Fibroblast of villous mesenchyme (primary cell): ENCODE data around the gene DENND1C. TPM values are rescaled to one million over a fixed set of nuclear protein-coding genes. Genes with fewer than 3 reads are reported as not detected.
A peak's percentile ranks its signal among the peaks of the same experiment; 100 is the strongest.

Source experiments
- DNase-seq: peaks from one replicate; pipeline ENCODE4 v3.0.0-alpha.2; 2010; ENCODE audit warnings: low read depth
- H3K4me3 ChIP-seq: 2 replicates; pipeline ENCODE4 v1.5.1; 2011; ENCODE audit warnings: low read depth, mild to moderate bottlenecking, low read length
- small RNA-seq: library from RNA; depleted of rRNA; stranded (forward); fragments of <200 nt; gene quantifications from one replicate; pipeline ENCODE3, GENCODE V24; 2012
- total RNA-seq: library from RNA; depleted of rRNA; stranded (reverse); fragments of >200 nt; gene quantifications from 2 replicates; pipeline ENCODE4 v1.2.3, GENCODE V29; 2012
- TF ChIP-seq, protein P1 (sequence below): IDR thresholded peaks from 2 replicates; pipeline ENCODE4 v1.5.1; 2012; ENCODE audit warnings: low read depth, mild to moderate bottlenecking, low read length; ENCODE audit not compliant: insufficient read depth

The DENND1C gene
- total RNA-seq, 1 donor: not detected

DNA sequence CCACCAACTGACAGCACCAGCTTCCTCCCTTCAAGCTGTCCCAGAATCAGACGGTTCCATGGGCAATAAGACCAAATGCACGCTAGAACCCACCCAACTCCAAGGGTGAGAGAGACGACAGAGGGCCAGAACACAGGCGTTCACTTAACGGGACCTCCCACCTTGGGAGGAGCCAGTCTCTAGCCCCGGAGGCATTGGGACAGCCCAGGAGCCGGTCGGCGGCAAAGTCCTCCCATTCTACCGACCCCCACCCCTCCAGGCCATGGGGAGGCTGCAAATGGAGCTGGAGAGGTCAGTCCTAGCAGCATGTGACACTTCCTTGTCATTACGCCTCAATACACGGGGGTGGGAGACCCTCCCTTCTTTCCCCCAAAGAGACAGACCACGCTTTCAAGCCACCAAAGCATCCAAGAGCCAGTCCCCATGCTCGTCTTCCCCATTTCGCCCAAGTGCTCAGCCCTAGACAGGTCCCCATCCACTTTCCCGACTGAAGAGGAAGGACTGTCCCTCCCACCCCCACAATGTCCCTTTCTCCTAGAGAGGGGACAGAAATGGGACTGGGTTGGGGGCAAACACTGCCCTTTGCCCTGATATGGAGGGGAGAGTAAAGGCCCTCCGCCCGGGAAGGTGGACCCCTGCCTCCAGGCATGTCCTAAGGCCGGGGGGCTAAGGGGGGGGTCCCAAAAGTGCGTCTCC, 57.9 kb downstream of the DENND1C start:
- peak; percentile 55 for DNase-seq
- peak overlapping the region; percentile 96 for H3K4me3 ChIP-seq
- TF ChIP-seq, protein P1, sequence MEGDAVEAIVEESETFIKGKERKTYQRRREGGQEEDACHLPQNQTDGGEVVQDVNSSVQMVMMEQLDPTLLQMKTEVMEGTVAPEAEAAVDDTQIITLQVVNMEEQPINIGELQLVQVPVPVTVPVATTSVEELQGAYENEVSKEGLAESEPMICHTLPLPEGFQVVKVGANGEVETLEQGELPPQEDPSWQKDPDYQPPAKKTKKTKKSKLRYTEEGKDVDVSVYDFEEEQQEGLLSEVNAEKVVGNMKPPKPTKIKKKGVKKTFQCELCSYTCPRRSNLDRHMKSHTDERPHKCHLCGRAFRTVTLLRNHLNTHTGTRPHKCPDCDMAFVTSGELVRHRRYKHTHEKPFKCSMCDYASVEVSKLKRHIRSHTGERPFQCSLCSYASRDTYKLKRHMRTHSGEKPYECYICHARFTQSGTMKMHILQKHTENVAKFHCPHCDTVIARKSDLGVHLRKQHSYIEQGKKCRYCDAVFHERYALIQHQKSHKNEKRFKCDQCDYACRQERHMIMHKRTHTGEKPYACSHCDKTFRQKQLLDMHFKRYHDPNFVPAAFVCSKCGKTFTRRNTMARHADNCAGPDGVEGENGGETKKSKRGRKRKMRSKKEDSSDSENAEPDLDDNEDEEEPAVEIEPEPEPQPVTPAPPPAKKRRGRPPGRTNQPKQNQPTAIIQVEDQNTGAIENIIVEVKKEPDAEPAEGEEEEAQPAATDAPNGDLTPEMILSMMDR: no peak

DNA sequence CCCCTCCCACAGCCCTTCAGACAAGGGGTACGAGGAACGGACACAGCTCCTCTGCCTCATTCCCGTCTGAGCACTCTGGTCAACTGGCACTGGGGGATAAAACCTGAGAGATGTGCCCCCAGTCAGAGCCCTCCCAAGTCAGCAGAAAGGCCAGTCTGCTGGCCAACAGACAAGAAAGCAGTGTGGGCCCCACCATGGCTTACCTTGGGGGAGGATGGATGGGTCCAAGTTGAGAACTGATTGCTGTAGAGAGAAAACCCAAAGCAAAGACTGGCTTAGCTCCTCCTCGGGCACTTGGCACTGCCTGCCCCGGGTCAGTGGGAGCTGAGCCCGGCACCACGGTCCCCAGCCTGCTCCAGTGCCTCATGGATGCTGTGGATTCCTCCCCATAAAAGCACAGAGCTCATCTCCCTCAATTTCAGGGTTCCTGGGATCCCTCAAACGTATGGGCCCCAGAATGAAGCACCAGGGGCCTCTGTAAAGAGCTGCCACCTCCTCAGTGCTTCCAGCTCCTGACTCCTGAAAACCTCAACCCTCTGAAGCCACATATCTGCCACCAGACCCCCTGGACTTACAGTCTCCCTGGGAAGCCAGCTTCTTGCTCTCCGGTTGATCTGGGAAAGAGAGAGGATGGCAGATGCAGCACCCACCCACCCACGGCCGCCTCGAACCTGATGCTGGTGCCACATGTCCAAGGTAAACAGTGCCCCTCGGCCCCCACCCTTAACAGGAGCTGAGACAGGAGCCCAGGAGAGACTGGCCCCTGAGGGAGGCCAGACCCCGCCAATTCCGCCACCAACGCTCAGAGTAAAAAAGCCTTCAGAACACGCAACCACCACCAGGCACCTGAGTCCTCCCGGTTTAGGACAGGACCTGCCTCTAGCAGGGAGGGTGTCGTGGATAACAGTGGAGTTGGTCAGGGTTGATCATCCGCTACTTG, 60.2 kb downstream of the DENND1C start:
- H3K4me3 ChIP-seq: no peak overlapping the region
- DNase-seq: no peak
- TF ChIP-seq, protein P1: no peak

DNA sequence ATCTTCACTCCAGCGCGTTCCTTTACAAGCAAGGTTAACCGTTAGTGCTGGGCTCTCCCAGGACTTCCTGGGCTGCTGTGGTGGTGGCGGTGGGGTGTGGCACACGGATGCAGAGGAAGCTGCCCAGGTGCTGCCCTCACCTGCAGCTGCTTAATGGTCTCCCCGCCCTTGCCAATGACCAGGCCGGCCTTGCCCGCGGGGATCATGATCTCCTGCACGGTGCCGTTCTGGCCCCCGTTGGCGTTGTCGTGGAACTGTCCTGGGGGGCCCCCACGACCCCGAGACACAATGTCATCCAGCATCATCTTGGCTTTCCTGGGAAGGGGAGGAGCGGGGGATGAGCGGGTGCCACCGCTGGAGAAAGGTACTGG, 63.0 kb downstream of the DENND1C start:
- TF ChIP-seq, protein P1: no peak
- DNase-seq: no peak
- H3K4me3 ChIP-seq: no peak overlapping the region

DNA sequence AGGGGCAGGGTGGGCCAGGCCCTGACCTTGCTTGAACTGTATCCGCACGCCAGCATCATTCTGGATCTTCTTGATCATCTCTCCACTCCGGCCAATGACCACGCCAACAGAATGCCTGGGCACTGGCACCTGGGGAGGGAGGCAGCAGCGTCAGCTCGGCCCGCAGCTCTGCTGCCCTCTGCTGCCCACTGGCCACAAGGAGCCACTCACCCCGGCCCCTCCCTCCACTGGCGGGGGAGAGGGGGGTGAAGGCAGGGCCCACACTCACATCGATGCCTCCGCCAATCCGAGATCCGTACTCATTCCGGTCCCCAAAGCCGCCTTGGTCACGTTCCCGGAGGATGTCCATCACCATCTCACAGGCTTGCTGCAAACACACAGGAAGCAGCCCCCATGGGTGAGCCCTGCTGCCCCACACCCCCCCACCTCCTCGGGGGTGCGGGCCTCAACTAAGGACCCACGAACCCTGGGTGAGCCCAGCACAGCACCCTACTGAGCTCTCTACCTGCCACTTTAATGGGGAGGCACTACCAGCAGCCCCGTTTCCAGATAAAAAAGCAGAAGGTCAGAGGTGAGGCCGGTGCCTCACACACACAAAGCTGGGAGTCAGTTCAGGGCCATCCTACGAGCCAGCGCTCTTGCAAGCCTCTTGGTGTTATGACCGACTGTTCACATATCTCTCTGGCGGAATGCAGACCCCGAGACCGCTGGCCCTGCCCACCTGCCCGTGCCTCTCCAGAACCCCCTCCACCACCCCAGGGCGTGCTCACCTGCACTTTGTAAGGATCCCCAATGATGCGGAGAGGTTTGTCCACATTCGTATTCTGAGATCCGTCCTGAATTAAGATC, 63.6 kb downstream of the DENND1C start:
- DNase-seq: peak; percentile 17
- H3K4me3 ChIP-seq: no peak overlapping the region
- TF ChIP-seq, protein P1: peak; percentile 45

Small RNA genes lying within 50 kb of the gene (small RNA-seq; reads per million reads assigned to genes)
- not detected for gene AC010503.2

Other genes with a start within 250 kb of the DENND1C start
- gene MLLT1, start 201.8 kb downstream of the DENND1C start, total RNA-seq: 11.9 and 12.5 TPM in 2 replicates
- gene ACER1, start 148.2 kb downstream of the DENND1C start, total RNA-seq: not detected in 2 replicates
- gene CLPP, start 120.3 kb downstream of the DENND1C start, total RNA-seq: 35.4 and 38.3 TPM in 2 replicates
- 35.4 and 47.7 TPM in 2 replicates for gene ALKBH7, start 109.0 kb downstream of the DENND1C start, total RNA-seq
- 0.97 and 1.7 TPM in 2 replicates for gene PSPN, start 105.9 kb downstream of the DENND1C start, total RNA-seq
- 36.1 and 42.7 TPM in 2 replicates for gene GTF2F1, start 88.6 kb downstream of the DENND1C start, total RNA-seq
- 91.8 and 118 TPM in 2 replicates for gene KHSRP, start 57.0 kb downstream of the DENND1C start, total RNA-seq
- gene SLC25A41, start 48.0 kb downstream of the DENND1C start, total RNA-seq: not detected in 2 replicates
- gene SLC25A23, start 22.0 kb downstream of the DENND1C start, total RNA-seq: 22.9 and 33.2 TPM in 2 replicates
- gene CRB3, start 17.5 kb downstream of the DENND1C start, total RNA-seq: 0.43 TPM in 1 of 2 replicates, not detected in the other
- not detected in 2 replicates for gene TUBB4A, start 20.5 kb upstream of the DENND1C start, total RNA-seq
- 0.32 TPM in 1 of 2 replicates, not detected in the other for gene TNFSF9, start 49.2 kb upstream of the DENND1C start, total RNA-seq
- gene CD70, start 109.4 kb upstream of the DENND1C start, total RNA-seq: not detected in 2 replicates
- under 0.01 TPM in 1 of 2 replicates, not detected in the other for gene TNFSF14, start 188.4 kb upstream of the DENND1C start, total RNA-seq
- gene C3, start 238.9 kb upstream of the DENND1C start, total RNA-seq: 1.6 and 76.0 TPM in 2 replicates